Retinal pigment epithelial cell (primary cell): ENCODE results near the gene FUBP3.
"Not testable (repeated sequence)": the region's sequence is repeated elsewhere in the genome, so short reads cannot be mapped to it uniquely, and the experiment has no call there.

Experiments used
- DNase-seq: peaks from one replicate; pipeline ENCODE4 v3.0.0-alpha.2; 2010; ENCODE audit warnings: low read depth
- H3K4me3 ChIP-seq: 2 replicates; pipeline ENCODE4 v1.5.1; 2011; ENCODE audit warnings: mild to moderate bottlenecking, low read length, control low read depth, moderate library complexity
- TF ChIP-seq, protein P1 (sequence below): conservative IDR thresholded peaks from 2 replicates; pipeline ENCODE4 v1.5.1; 2011; ENCODE audit warnings: low read depth, low read length, control low read depth, inconsistent platforms

The FUBP3 gene

DNA sequence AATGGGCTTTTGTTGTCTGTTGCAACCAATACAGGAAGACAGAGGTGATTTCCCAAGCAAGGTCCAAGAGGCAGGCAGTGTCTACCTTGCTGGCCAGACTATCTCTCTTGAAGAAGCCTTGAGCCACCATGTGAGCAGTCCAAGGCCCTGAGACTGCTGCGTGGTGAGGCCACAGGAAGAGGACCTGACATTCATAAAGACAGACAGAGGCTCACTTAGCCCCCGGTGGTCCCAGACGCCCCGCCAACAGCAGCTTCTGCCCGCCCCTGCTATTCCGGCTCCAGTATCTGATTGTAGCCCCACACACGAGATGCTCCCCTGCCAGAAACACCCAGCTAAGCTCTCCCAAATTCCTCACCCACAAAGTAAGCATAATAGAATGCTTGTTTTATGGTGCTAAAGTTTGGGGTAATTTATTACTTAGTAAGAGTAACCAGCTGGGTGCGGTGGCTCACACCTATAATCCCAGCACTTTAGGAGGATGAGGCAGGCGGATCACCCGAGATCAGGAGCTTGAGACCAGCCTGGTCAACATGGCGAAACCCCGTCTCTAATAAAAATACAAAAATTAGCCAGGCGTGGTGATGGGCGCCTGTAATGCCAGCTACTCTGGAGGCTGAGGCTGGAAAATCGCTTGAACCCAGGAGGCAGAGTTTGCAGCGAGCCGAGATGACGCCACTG lies 22.8 kb upstream of the FUBP3 start:
- no peak overlapping the region for H3K4me3 ChIP-seq
- no peak for DNase-seq
- TF ChIP-seq, protein P1, sequence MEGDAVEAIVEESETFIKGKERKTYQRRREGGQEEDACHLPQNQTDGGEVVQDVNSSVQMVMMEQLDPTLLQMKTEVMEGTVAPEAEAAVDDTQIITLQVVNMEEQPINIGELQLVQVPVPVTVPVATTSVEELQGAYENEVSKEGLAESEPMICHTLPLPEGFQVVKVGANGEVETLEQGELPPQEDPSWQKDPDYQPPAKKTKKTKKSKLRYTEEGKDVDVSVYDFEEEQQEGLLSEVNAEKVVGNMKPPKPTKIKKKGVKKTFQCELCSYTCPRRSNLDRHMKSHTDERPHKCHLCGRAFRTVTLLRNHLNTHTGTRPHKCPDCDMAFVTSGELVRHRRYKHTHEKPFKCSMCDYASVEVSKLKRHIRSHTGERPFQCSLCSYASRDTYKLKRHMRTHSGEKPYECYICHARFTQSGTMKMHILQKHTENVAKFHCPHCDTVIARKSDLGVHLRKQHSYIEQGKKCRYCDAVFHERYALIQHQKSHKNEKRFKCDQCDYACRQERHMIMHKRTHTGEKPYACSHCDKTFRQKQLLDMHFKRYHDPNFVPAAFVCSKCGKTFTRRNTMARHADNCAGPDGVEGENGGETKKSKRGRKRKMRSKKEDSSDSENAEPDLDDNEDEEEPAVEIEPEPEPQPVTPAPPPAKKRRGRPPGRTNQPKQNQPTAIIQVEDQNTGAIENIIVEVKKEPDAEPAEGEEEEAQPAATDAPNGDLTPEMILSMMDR: no peak

DNA sequence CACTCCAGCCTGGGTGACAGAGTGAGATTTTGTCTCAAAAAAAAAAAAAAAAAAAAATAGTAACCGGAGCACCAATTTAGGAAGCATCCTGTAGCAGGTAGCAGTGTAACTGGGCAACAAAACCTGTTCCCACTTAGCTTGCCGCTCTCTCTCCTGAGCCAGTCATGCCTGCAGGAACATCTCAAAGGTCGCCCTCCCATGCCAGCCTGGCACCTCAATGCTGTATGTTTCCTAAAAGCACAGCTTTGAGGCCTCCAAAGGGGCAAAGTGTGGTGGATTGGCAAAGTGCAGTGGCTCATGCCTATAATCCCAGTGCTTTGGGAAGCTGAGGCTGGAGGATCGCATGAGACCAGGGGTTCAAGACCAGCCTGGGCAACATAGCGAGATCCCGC lies 22.3 kb upstream of the FUBP3 start:
- H3K4me3 ChIP-seq: no peak overlapping the region
- no peak for DNase-seq
- TF ChIP-seq, protein P1: no peak

DNA sequence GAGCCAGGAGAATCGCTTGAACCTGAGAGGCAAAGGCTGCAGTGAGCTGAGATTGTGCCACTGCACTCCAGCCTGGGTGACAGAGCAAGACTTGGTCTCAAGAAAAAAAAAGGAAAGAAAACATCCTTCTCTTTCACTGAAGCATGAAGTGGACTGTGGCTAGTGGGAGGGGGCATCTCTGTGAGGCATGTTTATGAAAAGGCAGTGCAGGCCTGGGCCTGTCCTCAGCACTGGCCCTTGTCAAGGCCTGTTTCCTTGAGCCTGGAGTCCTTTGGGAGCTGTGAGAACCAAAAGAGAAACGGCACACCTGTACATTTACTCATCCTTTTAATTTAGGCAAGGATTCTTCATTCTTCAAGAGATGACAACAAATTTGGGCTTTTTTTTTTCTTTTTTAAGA lies 18.3 kb upstream of the FUBP3 start:
- H3K4me3 ChIP-seq: no peak overlapping the region
- TF ChIP-seq, protein P1: no peak
- no peak for DNase-seq

DNA sequence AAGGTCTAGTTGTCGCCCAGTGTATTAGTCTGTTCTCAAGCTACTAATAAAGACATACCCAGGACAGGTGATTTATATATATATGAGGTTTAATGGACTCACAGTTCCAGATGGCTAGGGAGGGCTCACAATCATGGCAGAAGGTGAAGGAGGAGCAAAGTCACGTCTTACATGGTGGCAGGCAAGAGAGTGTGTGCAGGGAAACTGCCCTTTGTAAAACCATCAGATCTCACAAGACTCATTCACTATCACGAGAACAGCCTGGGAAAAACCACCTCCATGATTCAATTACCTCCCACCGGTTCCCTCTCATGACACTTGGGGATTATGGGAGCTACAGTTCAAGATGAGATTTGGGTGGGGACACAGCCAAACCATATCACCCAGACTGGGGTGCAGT lies 16.9 kb upstream of the FUBP3 start:
- not testable (repeated sequence) for H3K4me3 ChIP-seq, DNase-seq

DNA sequence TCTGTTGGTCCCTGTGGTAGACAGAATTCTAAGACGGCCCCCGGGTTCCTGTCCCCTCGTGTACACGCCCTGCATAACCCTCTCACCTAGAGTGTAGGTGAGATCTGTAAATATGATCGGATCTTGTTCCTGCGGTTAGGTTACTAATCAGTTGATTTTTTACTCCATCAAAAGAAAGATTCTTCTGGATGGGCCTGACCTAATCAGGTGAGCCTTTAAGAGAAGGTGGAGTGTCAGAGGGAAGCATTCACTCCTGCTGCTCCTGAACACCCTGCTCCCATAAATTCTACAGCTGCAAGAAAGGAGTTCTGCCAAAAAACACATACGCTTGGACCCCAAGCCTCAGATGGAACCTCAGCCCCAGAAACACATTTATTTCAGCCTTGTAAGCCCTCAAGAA lies 15.6 kb upstream of the FUBP3 start:
- no peak for DNase-seq
- no peak overlapping the region for H3K4me3 ChIP-seq
- TF ChIP-seq, protein P1: no peak

DNA sequence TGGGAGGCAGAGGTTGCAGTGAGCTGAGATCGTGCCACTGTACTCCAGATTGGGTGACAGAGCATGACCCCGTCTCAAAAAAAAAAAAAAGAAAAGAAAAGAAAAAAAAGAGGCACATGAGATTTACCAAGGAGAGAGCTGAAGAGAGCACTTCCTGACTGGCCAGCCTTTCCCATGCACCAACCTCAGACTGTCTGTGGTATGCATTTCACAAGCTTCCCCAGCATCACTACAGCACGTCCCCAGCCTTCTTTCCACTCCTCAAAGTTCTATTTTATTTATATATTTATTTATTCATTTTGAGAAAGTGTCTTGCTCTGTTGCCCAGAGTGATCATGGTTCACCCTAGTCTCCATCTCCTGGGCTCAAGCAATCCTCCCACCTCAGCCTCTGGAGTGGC lies 13.6 kb upstream of the FUBP3 start:
- no peak overlapping the region for H3K4me3 ChIP-seq
- TF ChIP-seq, protein P1: no peak
- no peak for DNase-seq

DNA sequence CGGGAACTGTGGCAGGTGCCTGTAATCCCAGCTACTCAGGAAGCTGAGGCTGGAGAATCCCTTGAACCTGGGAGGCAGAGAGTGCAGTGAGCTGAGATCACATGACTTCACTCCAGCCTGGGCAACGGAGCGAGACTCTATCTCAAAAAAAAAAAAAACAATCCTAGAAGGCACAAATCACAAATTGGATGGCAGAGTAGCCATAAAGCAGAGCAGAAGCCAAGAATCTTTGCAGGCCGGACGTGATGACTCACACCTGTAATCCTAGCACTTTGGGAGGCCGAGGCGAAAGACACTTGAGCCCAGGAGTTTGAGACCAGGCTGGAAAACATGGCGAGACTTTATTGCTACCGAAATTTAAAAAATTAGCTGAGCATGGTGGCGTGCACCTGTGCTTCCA lies 9.2 kb upstream of the FUBP3 start:
- H3K4me3 ChIP-seq: no peak overlapping the region
- TF ChIP-seq, protein P1: no peak
- no peak for DNase-seq
